PFSK-1 (cell line): Measurements from ENCODE around the gene TBC1D17.

Experiments
- FOXP2 ChIP-seq: optimal IDR thresholded peaks from 2 replicates; pipeline ENCODE3; 2011; ENCODE audit warnings: borderline replicate concordance, control low read depth, inconsistent platforms; ENCODE audit not compliant: insufficient read depth; ENCODE audit errors: extremely low read length, extremely low read depth
- POLR2AphosphoS5 ChIP-seq: IDR thresholded peaks from 2 replicates; pipeline ENCODE4 v1.6.1; 2012; ENCODE audit warnings: low read depth, mild to moderate bottlenecking, control low read depth, low read length, moderate library complexity
- TAF1 ChIP-seq: IDR thresholded peaks from 2 replicates; pipeline ENCODE4 v1.6.1; 2012; ENCODE audit warnings: low read length, control low read depth, borderline replicate concordance; ENCODE audit not compliant: insufficient read depth

DNA sequence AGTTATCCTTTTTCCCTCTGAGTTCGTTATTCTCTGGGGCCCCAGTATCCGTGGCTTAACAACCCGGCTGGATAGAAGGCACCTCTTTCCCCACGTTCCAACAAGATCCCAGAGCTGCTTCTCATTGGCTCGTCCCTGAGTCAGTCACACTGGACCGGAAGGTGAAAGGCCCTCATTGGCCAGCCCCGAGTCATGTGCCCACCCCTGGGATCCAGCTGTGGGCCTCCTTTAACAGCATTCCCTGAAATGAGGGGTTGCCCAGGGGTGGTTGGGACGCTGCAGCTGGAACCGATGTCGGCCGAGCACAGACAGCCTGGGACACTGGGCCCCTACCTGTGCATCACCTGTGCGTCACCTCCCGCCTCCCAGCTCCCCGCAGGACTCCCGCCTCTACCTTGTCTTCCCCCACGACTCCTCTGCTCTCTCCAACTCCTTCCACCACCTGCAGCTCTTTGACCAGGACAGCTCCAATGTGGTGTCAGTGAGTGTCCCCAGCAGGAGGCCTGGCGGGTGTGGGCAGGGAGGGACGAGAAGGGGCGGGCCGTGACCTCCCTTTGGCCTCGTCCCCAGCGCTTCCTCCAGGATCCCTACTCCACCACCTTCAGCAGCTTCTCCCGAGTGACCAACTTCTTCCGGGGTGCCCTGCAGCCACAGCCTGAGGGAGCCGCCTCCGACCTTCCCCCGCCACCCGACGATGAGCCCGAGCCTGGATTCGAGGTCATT is 4.3 kb downstream of the TBC1D17 start:
- TF ChIP-seq TAF1 (no peak), POLR2AphosphoS5 (no peak), FOXP2 (no peak)
